MCF 10A (cell line): ENCODE data around the gene TRAF3IP3. TPM values are rescaled to one million over a fixed set of nuclear protein-coding genes. Genes with fewer than 3 reads are reported as not detected.

Experiments
- BruUV-seq: library from RNA; stranded (reverse); fragments of 400-500 nt; replicated peaks from 2 replicates; lab custom pipeline; 2021; lab: Mats Ljungman, UMichigan
- CTCF ChIA-PET: fragments of 300-600 bp; sonication (Branson Sonifier 250); formaldehyde crosslinking; extraction: SDS; loops from one replicate; lab custom pipeline; 2021; ENCODE audit warnings: antibody characterized with exemption, inconsistent platforms; lab: Yijun Ruan, JAX
- POLR2A ChIA-PET: fragments of 300-600, 350-650 bp; sonication (Branson Sonifier 250); formaldehyde crosslinking; extraction: SDS; loops from one replicate; lab custom pipeline; 2020; ENCODE audit warnings: antibody characterized with exemption, inconsistent platforms; lab: Yijun Ruan, JAX
- DNase-seq: peaks from one replicate; pipeline ENCODE4 v3.0.0-alpha.2; 2018; ENCODE audit not compliant: unreplicated experiment
- H3K27ac Mint-ChIP-seq: one replicate; pipeline ENCODE4 v1.8.0; 2022; ENCODE audit warnings: mild to moderate bottlenecking, low read depth, mixed read lengths; ENCODE audit not compliant: unreplicated experiment
- H3K27me3 Mint-ChIP-seq: one replicate; pipeline ENCODE4 v1.8.0; 2022; ENCODE audit warnings: mixed read lengths; ENCODE audit not compliant: insufficient read depth, unreplicated experiment
- H3K36me3 Mint-ChIP-seq: one replicate; pipeline ENCODE4 v1.8.0; 2022; ENCODE audit warnings: mild to moderate bottlenecking, moderate library complexity, mixed read lengths; ENCODE audit not compliant: insufficient read depth, unreplicated experiment
- H3K4me1 Mint-ChIP-seq: one replicate; pipeline ENCODE4 v1.8.0; 2022; ENCODE audit warnings: mixed read lengths; ENCODE audit not compliant: insufficient read depth, unreplicated experiment
- H3K4me3 Mint-ChIP-seq: one replicate; pipeline ENCODE4 v1.8.0; 2022; ENCODE audit warnings: mild to moderate bottlenecking, moderate library complexity, mixed read lengths; ENCODE audit not compliant: unreplicated experiment
- H3K9me3 Mint-ChIP-seq: one replicate; pipeline ENCODE4 v1.8.0; 2022; ENCODE audit warnings: mixed read lengths; ENCODE audit not compliant: unreplicated experiment
- intact Hi-C: fragments of 100-400 bp; cut with micrococcal nuclease; formaldehyde crosslinking; loops from 2 replicates; pipeline ENCODE4 v1.14.1; 2022
- total RNA-seq: library from RNA; stranded (reverse); gene quantifications from 2 replicates; pipeline ENCODE4 v1.2.3, GENCODE V29; 2022
- TF ChIP-seq, protein P1 (sequence below): fragments of 200-600 bp; IDR thresholded peaks from one replicate; pipeline ENCODE4 v1.8.0; 2022; ENCODE audit warnings: antibody characterized with exemption, mild to moderate bottlenecking; ENCODE audit not compliant: unreplicated experiment

The TRAF3IP3 gene
- total RNA-seq, 1 experiment from 2014 or later: not detected

DNA sequence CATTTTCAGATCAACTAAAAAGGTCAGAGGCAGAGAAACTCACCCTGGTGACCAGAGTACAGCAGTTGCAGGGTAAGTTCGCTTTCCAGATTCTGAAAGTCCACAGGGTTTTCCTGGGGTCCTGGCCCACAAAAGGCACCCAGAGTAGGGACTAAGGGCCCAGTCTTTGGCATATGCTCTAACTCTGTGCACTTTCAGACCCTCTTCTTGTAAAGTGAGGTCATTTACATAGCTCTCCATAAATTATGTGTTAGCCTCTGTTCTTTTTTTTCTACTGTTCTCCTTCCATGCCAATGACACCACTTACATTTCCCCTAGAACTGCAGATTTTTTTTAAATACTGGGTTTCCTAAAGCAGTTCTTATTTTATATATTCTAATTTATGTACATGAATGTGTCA is 22.2 kb downstream of the TRAF3IP3 start:
- TF ChIP-seq, protein P1, sequence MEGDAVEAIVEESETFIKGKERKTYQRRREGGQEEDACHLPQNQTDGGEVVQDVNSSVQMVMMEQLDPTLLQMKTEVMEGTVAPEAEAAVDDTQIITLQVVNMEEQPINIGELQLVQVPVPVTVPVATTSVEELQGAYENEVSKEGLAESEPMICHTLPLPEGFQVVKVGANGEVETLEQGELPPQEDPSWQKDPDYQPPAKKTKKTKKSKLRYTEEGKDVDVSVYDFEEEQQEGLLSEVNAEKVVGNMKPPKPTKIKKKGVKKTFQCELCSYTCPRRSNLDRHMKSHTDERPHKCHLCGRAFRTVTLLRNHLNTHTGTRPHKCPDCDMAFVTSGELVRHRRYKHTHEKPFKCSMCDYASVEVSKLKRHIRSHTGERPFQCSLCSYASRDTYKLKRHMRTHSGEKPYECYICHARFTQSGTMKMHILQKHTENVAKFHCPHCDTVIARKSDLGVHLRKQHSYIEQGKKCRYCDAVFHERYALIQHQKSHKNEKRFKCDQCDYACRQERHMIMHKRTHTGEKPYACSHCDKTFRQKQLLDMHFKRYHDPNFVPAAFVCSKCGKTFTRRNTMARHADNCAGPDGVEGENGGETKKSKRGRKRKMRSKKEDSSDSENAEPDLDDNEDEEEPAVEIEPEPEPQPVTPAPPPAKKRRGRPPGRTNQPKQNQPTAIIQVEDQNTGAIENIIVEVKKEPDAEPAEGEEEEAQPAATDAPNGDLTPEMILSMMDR: no peak
- ChIA-PET POLR2A (interaction anchor here (0.7 to 1.9 kb wide), 3 partner anchors 9 to 37 kb away, joined by 3 to 8 read pairs (median 3); no protein-coding TSS in a partner anchor), CTCF (interaction anchor here (0.6 to 1.0 kb wide), 5 partner anchors 30 to 455 kb away, joined by 3 to 5 read pairs (median 4); no protein-coding TSS in a partner anchor)
- Mint-ChIP-seq H3K27me3 (no peaks in the 10 kb centered on the region), H3K36me3 (peaks cover 12% of the 10 kb centered on the region), H3K9me3 (no peaks in the 10 kb centered on the region), H3K27ac (no peak overlapping the region), H3K4me3 (no peak overlapping the region), H3K4me1 (no peaks in the 10 kb centered on the region)
- no TSS peak for BruUV-seq
- DNase-seq: no peak
- intact Hi-C loops: no loop called here

DNA sequence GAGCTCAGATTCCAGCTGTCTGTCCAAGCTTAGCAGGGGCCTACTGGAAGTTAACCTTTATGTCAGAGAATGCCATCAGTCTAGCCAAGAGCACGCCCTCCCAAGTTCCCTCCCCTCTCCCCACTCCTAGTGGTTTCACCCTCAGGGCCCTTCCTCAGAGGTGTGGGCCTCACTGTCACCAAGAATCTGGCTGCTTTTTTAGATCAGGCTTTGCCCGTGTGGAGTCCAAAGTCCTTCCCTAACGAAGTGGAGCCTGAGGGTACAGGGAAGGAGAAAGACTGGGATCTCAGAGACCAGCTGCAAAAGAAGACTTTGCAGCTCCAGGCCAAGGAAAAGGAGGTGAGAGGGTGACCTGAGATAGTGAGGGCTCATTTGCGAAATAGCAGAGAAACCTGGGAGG is 24.4 kb downstream of the TRAF3IP3 start:
- Mint-ChIP-seq H3K27ac (no peak overlapping the region), H3K36me3 (peaks cover 27% of the 10 kb centered on the region), H3K27me3 (no peaks in the 10 kb centered on the region), H3K9me3 (no peaks in the 10 kb centered on the region), H3K4me3 (no peak overlapping the region), H3K4me1 (peaks cover 20% of the 10 kb centered on the region)
- intact Hi-C loops: no loop called here
- TF ChIP-seq, protein P1: no peak
- no TSS peak for BruUV-seq
- POLR2A ChIA-PET: interaction anchor here (0.7 to 1.3 kb wide), 4 partner anchors 24 to 51 kb away, joined by 3 to 5 read pairs (median 3); partner anchors contain the start of genes IRF6 and UTP25
- CTCF ChIA-PET: interaction anchor here (1.0 to 1.4 kb wide), 4 partner anchors 32 to 87 kb away, joined by 3 to 6 read pairs (median 4); no protein-coding TSS in a partner anchor
- DNase-seq: peak; percentile 33

GRCh38 chr1:209783386-209783785 is 27.5 kb downstream of the TRAF3IP3 start:
- H3K4me1 Mint-ChIP-seq: peaks cover 22% of the 10 kb centered on the region
- peak overlapping the region; percentile 90 for H3K4me3 Mint-ChIP-seq
- CTCF ChIA-PET: interaction anchor here (0.6 to 7.1 kb wide), 11 partner anchors 9 to 1877 kb away, joined by 3 to 70 read pairs (median 4); partner anchors contain the start of gene UTP25
- H3K9me3 Mint-ChIP-seq: no peaks in the 10 kb centered on the region
- H3K36me3 Mint-ChIP-seq: peaks cover 58% of the 10 kb centered on the region
- peak; percentile 32 for DNase-seq
- intact Hi-C loops: no loop called here
- TF ChIP-seq, protein P1: no peak
- POLR2A ChIA-PET: interaction anchor here (0.7 to 6.2 kb wide), 19 partner anchors 9 to 273 kb away, joined by 3 to 142 read pairs (median 13); partner anchors contain the start of genes IRF6 and UTP25
- no TSS peak for BruUV-seq
- H3K27me3 Mint-ChIP-seq: no peaks in the 10 kb centered on the region
- peak overlapping the region; percentile 96 for H3K27ac Mint-ChIP-seq
